ENCODE measurements around the gene LOC101059915.
A peak's percentile ranks its signal among the peaks of the same experiment; 100 is the strongest.

The LOC101059915 gene

GRCh38 chrX:71667328-71668247 is at the start of gene LOC101059915:
LOC101059915 (plus strand) TSS chrX:71667546.
- DNase-seq (ENCODE audit: low spot score), result no peak

GRCh38 chrX:71617742-71618141 is 49.6 kb upstream of the LOC101059915 start:
- DNase-seq (ENCODE audit: low spot score), result no peak

DNA sequence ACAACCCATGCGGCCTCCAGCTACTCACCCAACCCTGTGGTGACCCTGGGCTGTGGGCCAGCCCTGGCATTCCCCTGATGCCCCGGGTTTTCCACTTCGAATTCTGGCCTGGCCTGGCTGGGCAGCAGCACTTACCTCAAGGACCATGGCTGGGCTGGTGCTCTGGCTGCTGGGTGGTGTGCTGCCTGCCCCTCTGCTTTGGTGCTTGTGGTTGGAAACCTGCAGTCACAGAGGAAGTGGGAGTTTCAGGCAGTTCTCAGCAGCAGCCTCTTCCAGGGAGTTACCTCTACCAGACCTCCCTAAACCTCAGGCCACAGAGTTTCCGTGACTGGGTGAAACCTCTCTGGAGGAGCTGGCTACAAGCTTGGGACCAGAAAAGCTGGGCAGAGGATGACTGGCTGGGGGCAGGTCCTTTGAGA is 49.0 kb upstream of the LOC101059915 start, which contains the start of gene CXCR3:
TSS of gene CXCR3 (minus strand) at position 209 of the 419 bp plus-strand sequence. CDS start at position 147, 62 bp downstream.
- DNase-seq (ENCODE audit: low spot score), result peak; percentile 21

DNA sequence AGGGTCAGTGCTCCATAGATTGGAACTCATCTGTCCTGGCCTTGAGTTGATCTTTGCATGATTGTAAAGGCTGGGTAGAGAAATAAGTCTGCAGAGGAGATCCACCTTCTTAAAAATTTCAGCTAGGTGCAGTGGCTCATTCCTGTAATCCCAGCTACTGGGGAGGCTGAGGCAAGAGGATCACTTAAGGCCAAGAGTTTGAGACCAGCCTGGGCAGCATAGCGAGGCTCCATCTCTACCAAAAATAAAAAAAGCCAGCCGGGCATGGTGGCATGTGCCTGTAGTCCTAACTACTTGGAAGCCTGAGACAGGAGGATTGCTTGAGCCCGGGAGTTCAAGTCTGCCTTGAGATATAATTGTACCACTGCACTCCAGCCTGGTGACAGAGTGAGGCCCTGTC is 48.6 kb upstream of the LOC101059915 start:
- no peak for DNase-seq (ENCODE audit: low spot score)

- DNase-seq (ENCODE audit: low spot score), result no peak
These were observed 48.2 kb upstream of the LOC101059915 start for GRCh38 chrX:71619193-71619592.

DNA sequence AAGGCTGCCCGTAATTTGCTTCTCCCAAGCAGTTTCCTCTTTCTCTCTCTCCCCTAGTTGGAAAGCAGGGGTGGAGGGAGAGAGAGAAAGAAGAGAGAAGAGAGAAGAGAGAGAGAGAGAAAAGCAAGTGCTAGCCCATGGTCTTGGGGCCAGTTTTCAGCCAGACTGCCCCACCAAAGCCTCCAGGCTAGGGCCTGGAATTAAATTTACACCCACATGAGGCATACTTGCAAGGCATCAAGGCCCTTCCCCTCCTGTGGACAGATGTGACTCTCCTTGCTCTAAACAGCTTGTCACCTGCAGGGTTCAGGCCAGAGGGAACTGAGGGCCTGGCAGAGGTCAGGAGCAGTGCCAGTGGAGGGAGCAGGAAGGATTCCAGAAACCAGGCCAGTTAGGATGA is 47.4 kb upstream of the LOC101059915 start:
- DNase-seq (ENCODE audit: low spot score), result no peak

DNA sequence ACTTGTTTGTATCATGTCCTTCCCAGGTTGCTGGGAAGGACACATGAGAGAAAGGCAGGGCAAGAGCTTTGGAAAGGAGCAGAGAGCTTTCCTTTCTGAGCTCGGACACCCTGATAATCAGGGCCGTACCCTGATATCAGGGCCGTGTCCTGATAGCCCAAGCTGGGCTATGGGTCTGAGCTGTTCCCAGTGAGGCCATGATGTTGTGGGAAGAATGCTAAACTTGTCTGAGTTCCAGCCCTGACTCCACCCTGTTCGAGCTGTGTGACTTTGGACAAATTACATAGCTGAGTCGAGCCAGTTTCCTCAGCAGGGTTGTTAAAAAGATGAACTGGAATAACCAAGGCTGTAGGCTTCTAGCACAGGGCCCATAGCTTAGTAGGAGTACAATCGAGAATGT is 45.7 kb upstream of the LOC101059915 start:
- DNase-seq (ENCODE audit: low spot score), result no peak

DNA sequence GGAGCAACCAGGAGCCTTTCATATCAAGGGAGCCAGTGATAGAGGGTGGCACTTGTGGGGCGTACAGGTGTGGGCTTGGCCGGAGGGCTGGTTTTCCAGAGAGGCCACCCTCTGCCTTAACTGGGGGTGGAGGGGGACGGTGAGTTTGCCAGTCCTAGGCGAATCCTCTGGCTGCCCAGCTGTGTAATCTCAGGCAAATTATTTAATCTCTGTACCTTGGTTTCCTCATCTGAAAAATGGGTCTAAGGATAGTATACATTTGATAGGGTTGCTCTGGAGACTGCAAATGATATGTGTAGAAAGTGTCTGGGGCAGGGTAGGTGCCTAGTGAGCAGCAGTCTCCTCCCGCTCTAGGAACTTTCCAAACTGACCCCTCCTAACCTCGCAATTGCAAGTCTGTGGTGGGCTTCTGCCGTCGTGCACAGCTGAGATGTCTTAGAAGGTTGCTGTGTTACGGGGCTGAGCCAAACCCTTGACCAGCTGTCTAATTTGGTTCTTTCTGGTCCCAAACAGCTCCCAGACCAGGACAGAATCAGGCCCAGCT is 45.2 kb upstream of the LOC101059915 start:
- DNase-seq (ENCODE audit: low spot score), result no peak

DNA sequence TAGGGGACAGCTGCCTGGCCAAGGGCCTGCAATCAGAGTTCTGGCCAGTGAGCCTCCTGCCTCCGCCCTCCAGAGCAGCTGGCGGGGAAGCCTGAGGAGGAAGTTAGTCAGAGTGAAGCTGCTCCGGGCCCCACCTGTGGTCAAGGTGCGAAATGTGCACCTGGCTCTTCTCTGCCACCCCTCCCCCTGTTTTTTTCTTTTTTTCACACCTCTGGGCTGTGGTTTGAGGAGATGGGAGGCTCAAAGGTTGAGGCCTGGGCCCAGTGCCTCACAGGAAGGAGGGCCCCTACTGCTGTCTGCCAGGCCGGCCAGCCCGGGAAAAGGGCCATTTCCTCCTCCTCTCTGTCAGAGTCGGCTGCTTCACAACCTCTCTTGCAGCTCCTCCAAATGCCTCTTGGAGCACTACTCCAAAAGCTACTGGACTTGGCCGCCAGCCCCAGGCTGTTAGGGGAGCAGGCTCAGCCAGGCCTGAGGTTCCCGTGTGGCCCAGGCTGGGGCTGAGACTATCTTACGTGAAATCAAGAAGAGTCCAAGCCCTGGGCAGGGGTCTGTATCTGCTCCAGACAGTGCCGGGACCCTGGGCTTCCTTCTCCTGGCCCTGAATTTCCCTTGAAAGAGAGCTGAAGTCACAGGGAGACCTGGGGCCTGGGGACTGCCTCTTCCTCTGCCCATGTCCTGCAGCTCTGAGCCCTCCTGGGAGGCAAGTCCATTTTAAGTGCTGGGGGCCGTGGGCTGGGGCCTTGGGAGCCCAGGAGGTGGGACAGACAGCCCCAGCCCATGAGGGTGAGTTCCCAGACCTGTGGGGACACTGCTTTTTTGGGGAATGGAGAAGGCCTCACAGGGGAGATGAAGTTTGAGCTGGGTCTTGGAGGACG is 44.5 kb upstream of the LOC101059915 start:
- DNase-seq (ENCODE audit: low spot score), result peak; percentile 68

- DNase-seq (ENCODE audit: low spot score), result no peak
These were observed 43.6 kb upstream of the LOC101059915 start for GRCh38 chrX:71623714-71624113.

DNA sequence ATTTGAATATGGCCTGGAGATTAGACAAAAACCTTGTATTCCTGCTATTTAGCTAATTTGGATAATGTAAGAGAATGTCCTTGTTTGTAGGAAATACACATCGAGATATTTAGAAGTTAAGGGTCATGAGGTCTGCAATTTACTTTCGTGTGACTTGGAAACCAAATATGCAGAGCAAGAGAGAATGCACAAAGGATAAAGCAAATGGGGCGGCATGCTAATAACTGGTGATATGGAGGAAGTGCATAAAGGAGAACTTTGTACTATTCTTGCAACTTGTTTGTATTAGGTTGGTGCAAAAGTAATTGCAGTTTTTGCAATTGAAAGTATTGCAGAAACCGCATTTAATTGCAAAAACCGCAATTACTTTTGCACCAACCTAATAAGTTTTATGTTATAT is 41.9 kb upstream of the LOC101059915 start:
- no peak for DNase-seq (ENCODE audit: low spot score)

DNA sequence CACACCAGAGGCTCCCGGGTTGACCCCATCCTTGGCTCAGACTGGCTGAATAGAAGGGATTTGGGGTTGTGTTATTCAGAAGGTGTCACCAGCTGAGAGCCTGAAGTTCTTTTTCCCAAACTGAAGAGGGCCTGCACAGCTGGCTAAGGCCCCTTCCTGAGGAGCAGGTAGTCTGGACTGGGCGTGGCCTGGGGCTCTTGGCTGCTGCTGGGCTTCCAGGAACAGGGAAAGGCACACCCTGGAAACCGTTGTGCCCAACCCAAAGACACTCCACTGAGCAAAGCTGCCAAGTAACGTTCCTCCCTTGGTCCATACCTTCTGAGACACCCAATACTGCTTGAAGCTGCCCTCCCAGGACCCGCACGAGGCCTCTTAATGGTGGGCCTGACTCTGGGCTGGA is 40.8 kb upstream of the LOC101059915 start:
- no peak for DNase-seq (ENCODE audit: low spot score)

- DNase-seq (ENCODE audit: low spot score), result no peak
These were observed 39.5 kb upstream of the LOC101059915 start for GRCh38 chrX:71627588-71628404.

DNA sequence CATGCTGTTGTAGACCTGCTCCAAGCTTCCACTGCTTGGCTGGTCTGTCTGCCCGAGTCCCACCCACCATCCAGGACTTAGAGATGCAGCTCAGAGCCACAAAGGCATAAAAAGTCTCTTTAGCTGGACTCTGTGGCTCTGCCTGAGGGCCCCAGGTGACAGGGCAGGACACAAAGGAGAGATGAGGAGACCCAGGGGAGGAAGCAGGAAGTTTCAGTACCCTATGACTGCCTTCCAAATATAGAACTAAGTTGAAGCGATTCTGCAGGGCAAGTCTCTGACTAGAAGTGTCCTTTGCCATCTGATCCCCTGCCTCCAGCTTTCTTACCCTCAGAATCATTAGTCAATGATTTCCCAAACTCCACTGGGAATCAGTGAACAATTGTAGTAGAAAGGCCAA is 37.9 kb upstream of the LOC101059915 start:
- DNase-seq (ENCODE audit: low spot score), result peak; percentile 28

- DNase-seq (ENCODE audit: low spot score), result no peak
These were observed 34.3 kb upstream of the LOC101059915 start for GRCh38 chrX:71632923-71633657.

- DNase-seq (ENCODE audit: low spot score), result no peak
These were observed 33.0 kb upstream of the LOC101059915 start for GRCh38 chrX:71634366-71634765.

DNA sequence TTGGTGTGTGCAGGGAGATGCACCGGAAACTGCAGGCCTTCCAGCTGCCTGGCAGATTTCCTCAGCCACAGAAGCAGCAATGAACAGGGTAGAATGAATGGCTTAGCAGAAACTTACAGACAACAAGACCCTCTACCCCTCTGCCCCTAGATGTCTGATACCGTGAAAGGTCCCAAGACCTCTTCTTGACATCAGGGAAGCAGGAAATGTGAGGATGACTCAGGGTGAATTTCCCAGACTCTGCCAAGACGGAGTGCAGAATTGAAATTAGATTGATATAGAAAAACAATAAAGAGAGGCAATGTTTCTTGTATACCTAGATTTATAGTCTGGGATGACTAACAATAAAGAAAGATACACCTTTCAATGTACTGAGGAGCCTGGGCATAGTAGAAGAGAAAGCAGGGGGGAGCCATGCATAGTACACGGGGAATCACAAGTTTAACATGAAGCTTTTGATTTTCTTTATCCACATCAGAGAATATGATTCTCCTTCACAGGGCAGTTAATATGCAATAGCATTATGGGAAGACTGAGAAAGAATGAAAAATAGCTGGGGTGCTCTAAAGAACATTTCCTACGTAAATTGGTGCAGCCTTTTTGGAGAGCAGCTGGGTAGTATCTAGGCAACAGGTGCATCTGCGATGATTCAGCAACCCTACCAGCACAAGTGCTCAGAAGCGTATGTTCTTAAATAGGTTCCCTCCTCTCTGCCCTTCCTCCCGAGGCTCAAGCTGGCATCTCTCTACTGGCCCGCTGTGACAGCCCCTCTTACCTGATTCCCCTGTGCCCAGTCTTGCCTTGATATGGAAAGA is 30.7 kb upstream of the LOC101059915 start:
- DNase-seq (ENCODE audit: low spot score), result no peak

DNA sequence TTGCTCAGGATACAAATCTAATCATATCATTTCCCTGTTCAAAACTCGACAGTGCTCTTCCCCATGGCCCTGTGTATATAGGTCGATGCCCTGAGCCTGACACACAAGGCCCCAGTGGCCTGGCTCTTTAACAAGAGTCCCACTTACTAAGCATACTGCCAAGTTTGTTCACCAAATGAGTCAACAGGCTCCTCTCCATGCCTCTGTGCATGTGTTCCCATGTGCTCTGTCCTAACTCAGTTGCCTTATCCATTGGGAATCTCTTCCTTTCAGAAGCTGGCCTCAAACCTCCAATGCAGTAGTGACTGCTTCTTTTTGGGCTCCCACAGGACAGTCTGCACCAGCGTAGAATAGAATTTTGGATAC is 30.1 kb upstream of the LOC101059915 start:
- DNase-seq (ENCODE audit: low spot score), result peak; percentile 25

- DNase-seq (ENCODE audit: low spot score), result no peak
These were observed 29.5 kb upstream of the LOC101059915 start for GRCh38 chrX:71637848-71638247.

GRCh38 chrX:71638409-71638808 is 28.9 kb upstream of the LOC101059915 start:
- no peak for DNase-seq (ENCODE audit: low spot score)

Data from kidney tubule cell (primary cell).